Prostate gland (tissue), 2 donors: ENCODE results near the gene SND1.

Experiments
- CTCF ChIP-seq, 4 experiments: fragments of 200-600 bp in 2 of 4; fragments of 450-650 bp in 2 of 4; sonication (generic) in 2 of 4; IDR thresholded peaks; 1 replicate in 3 of 4; 2 replicates in 1 of 4; pipeline ENCODE4 v1.5.1; 2016 to 2019; ENCODE audit warnings: antibody characterized with exemption in 4 of 4, mild to moderate bottlenecking in 2 of 4, moderate library complexity in 2 of 4
- POLR2A ChIP-seq: fragments of 450-650 bp; IDR thresholded peaks from one replicate; pipeline ENCODE4 v1.6.1; 2016; ENCODE audit warnings: antibody characterized with exemption, mild to moderate bottlenecking
- POLR2AphosphoS5 ChIP-seq: sonication (generic); formaldehyde crosslinking; IDR thresholded peaks from one replicate; pipeline ENCODE4 v1.6.1; 2017; ENCODE audit warnings: antibody characterized with exemption

GRCh38 chr7:128100949-128101713 is 449.1 kb downstream of the SND1 start:
- TF ChIP-seq CTCF (IDR thresholded peaks at IDR 0.05) (no peak), POLR2AphosphoS5 (no peak), POLR2A (no peak)
